SK-N-SH (cell line): ENCODE measurements around the gene SEC14L1. TPM values are rescaled to one million over a fixed set of nuclear protein-coding genes. Genes with fewer than 3 reads are reported as not detected.

Experiments used
- CTCF ChIA-PET: fragments of 300-600, 350-600 bp; formaldehyde crosslinking; extraction: SDS; loops from one replicate; lab custom pipeline; 2021; lab: Yijun Ruan, JAX
- POLR2A ChIA-PET: fragments of 350-600 bp; sonication (Branson Sonifier 250); formaldehyde crosslinking; extraction: SDS; loops from one replicate; lab custom pipeline; 2020; ENCODE audit warnings: antibody characterized with exemption, inconsistent platforms; lab: Yijun Ruan, JAX
- DNase-seq: peaks from one replicate; pipeline ENCODE4 v3.0.0; 2012
- H2AFZ ChIP-seq: fragments of 200-600 bp; sonication (generic); 2 replicates; pipeline ENCODE4 v1.8.1; 2016; ENCODE audit warnings: antibody characterized with exemption, mild to moderate bottlenecking, low read depth
- H3F3A ChIP-seq: fragments of 200-600 bp; sonication (generic); replicated peaks from 2 replicates; pipeline ENCODE3; 2016; ENCODE audit warnings: antibody characterized with exemption, mild to moderate bottlenecking; ENCODE audit not compliant: insufficient read depth
- H3K27ac ChIP-seq, 2 experiments: fragments of 200-500 bp in 1 of 2; fragments of 200-600 bp in 1 of 2; sonication (Bioruptor generic) in 1 of 2; sonication (generic), shearing (Covaris generic) in 1 of 2; 2 replicates each; pipeline versions ENCODE4 v1.5.1 to v1.6.1; 2014 to 2016; ENCODE audit warnings: low read depth in 2 of 2, inconsistent platforms in 1 of 2, low read length in 1 of 2, mild to moderate bottlenecking in 1 of 2, mixed read lengths in 1 of 2
- H3K27me3 ChIP-seq: fragments of 200-600 bp; sonication (generic), shearing (Covaris generic); 2 replicates; pipeline ENCODE4 v1.6.1; 2016; ENCODE audit warnings: mixed run types; ENCODE audit not compliant: insufficient read depth
- H3K36me3 ChIP-seq, 2 experiments: fragments of 200-500 bp in 1 of 2; fragments of 200-600 bp in 1 of 2; sonication (Bioruptor generic) in 1 of 2; sonication (generic) in 1 of 2; replicated peaks in 1 of 2; 2 replicates each; pipeline versions ENCODE3 to v1.5.1; 2014 to 2016; ENCODE audit warnings: low read length in 1 of 2, mild to moderate bottlenecking in 1 of 2; ENCODE audit not compliant: insufficient read depth in 2 of 2, control insufficient read depth in 1 of 2
- H3K4me1 ChIP-seq, 2 experiments: fragments of 200-500 bp in 1 of 2; fragments of 200-600 bp in 1 of 2; sonication (Bioruptor generic) in 1 of 2; sonication (generic), shearing (Covaris generic) in 1 of 2; 2 replicates each; pipeline versions ENCODE4 v1.5.1 to v1.6.1; 2014 to 2016; ENCODE audit warnings: low read depth in 1 of 2, low read length in 1 of 2, mixed run types in 1 of 2; ENCODE audit not compliant: insufficient read depth in 2 of 2, control insufficient read depth in 1 of 2
- H3K4me2 ChIP-seq: fragments of 200-600 bp; sonication (generic), shearing (Covaris generic); 2 replicates; pipeline ENCODE4 v1.6.1; 2017; ENCODE audit warnings: mixed run types
- H3K4me3 ChIP-seq, 2 experiments: fragments of 200-500 bp in 1 of 2; fragments of 200-600 bp in 1 of 2; sonication (Bioruptor generic) in 1 of 2; sonication (generic), shearing (Covaris generic) in 1 of 2; 2 replicates each; pipeline versions ENCODE4 v1.5.1 to v1.8.1; 2014 to 2016; ENCODE audit warnings: low read depth in 2 of 2, inconsistent platforms in 1 of 2, low read length in 1 of 2, mild to moderate bottlenecking in 1 of 2, mixed read lengths in 1 of 2, moderate library complexity in 1 of 2
- H3K79me2 ChIP-seq: fragments of 200-600 bp; sonication (generic); 2 replicates; pipeline ENCODE4 v1.8.1; 2017; ENCODE audit warnings: mild to moderate bottlenecking; ENCODE audit not compliant: insufficient read depth
- H3K9ac ChIP-seq: fragments of 200-600 bp; sonication (generic); 2 replicates; pipeline ENCODE4 v1.6.1; 2017; ENCODE audit warnings: mixed run types
- H3K9me2 ChIP-seq: fragments of 200-600 bp; sonication (generic); 2 replicates; pipeline ENCODE4 v1.6.1; 2017; ENCODE audit warnings: mixed run types
- H3K9me3 ChIP-seq: fragments of 200-600 bp; sonication (generic); 2 replicates; pipeline ENCODE4 v1.6.1; 2017; ENCODE audit warnings: mixed run types, mild to moderate bottlenecking, moderate library complexity
- H4K20me1 ChIP-seq: fragments of 200-600 bp; sonication (generic); 2 replicates; pipeline ENCODE4 v1.6.1; 2017; ENCODE audit warnings: mild to moderate bottlenecking, mixed run types; ENCODE audit not compliant: insufficient read depth
- CTCF ChIP-seq: fragments of 200-600 bp; sonication (generic); IDR thresholded peaks from 2 replicates; pipeline ENCODE4 v1.6.1; 2017; ENCODE audit warnings: antibody characterized with exemption, mild to moderate bottlenecking, moderate library complexity
- FOXM1 ChIP-seq: IDR thresholded peaks from 2 replicates; pipeline ENCODE4 v1.4.0; 2012; ENCODE audit warnings: low read depth, mild to moderate bottlenecking
- GABPA ChIP-seq: IDR thresholded peaks from 2 replicates; pipeline ENCODE4 v1.4.0; 2012; ENCODE audit warnings: low read depth, mild to moderate bottlenecking
- GATA2 ChIP-seq: sonication (generic); formaldehyde crosslinking; IDR thresholded peaks from 2 replicates; pipeline ENCODE4 v1.5.0; 2020; ENCODE audit warnings: mild to moderate bottlenecking, missing genetic modification reagents
- POLR2AphosphoS5 ChIP-seq: IDR thresholded peaks from 2 replicates; pipeline ENCODE4 v1.6.1; 2012; ENCODE audit warnings: low read depth, low read length
- RAD21 ChIP-seq: IDR thresholded peaks from 2 replicates; pipeline ENCODE4 v1.6.1; 2012; ENCODE audit warnings: mild to moderate bottlenecking, low read length
- RCOR1 ChIP-seq: fragments of 150-350 bp; IDR thresholded peaks from 2 replicates; pipeline ENCODE4 v1.6.1; 2017; ENCODE audit warnings: antibody characterized with exemption, low read length
- RXRA ChIP-seq: IDR thresholded peaks from 2 replicates; pipeline ENCODE4 v1.4.0; 2012; ENCODE audit warnings: low read depth, mild to moderate bottlenecking, borderline replicate concordance
- SIN3A ChIP-seq: IDR thresholded peaks from 2 replicates; pipeline ENCODE4 v1.6.1; 2012; ENCODE audit warnings: low read depth, mild to moderate bottlenecking, low read length, moderate library complexity, borderline replicate concordance
- SMC3 ChIP-seq: IDR thresholded peaks from 2 replicates; pipeline ENCODE4 v1.6.1; 2012; ENCODE audit warnings: low read depth, low read length, improper control_type of control experiment
- TEAD4 ChIP-seq: IDR thresholded peaks from 2 replicates; pipeline ENCODE4 v1.4.0; 2012; ENCODE audit warnings: mild to moderate bottlenecking, borderline replicate concordance; ENCODE audit not compliant: insufficient read depth
- USF2 ChIP-seq: fragments of 150-350 bp; IDR thresholded peaks from 2 replicates; pipeline ENCODE4 v1.6.1; 2017; ENCODE audit warnings: antibody characterized with exemption, low read length, low read depth, borderline replicate concordance
- YY1 ChIP-seq: IDR thresholded peaks from 2 replicates; pipeline ENCODE4 v1.4.0; 2012; ENCODE audit warnings: low read depth, mild to moderate bottlenecking
- WGBS: methylation state at CpG from one replicate; pipeline ENCODE4 v1.1.6; 2017; ENCODE audit warnings: low lambda C conversion rate; 5-methylcytosine and 5-hydroxymethylcytosine counted together
- polyA plus RNA-seq, 3 experiments: library from polyadenylated mRNA; depleted of rRNA; stranded (reverse); fragments of >200 nt; gene quantifications; 2 replicates each; pipeline ENCODE4 v1.2.3, GENCODE V29; 2012

The SEC14L1 gene
- polyA plus RNA-seq, 1 of the 3 experiments (the other 2 are of a cell fraction) = 62.4 TPM

GRCh38 chr17:77214328-77214727 lies 73.6 kb downstream of the SEC14L1 start:
- no peaks in the 10 kb centered on the region for H3K9me3 ChIP-seq
- POLR2A ChIA-PET = no interaction called here
- no peak for DNase-seq
- H3K79me2 ChIP-seq = peaks cover 13% of the 10 kb centered on the region; the same call in 1 of the 2 replicates
- TF ChIP-seq SIN3A (no peak), YY1 (no peak), POLR2AphosphoS5 (no peak), FOXM1 (no peak), GATA2 (CRISPR knock-in tag) (no peak), RCOR1 (no peak), GABPA (no peak), USF2 (no peak), TEAD4 (no peak)
- H2AFZ ChIP-seq = no peak overlapping the region
- H3K27me3 ChIP-seq = no peaks in the 10 kb centered on the region
- H3K9ac ChIP-seq = no peak overlapping the region
- peaks cover 5% of the 10 kb centered on the region for H3F3A ChIP-seq
- CTCF ChIA-PET = interaction anchor here (0.5 to 3.8 kb wide), 15 partner anchors 12 to 346 kb away, joined by 3 to 22 read pairs (median 4); partner anchors contain the start of gene MGAT5B
- 96% methylated on average over 12 of the region's 12 CpGs for WGBS
- no peaks in the 10 kb centered on the region for H4K20me1 ChIP-seq
- no peak overlapping the region for H3K4me3 ChIP-seq
- H3K4me1 ChIP-seq = no peaks in the 10 kb centered on the region
- H3K36me3 ChIP-seq = peaks cover 77 to 80% of the 10 kb centered on the region in 2 experiments
- H3K27ac ChIP-seq = no peak overlapping the region
- no peak overlapping the region for H3K4me2 ChIP-seq
- no peaks in the 10 kb centered on the region for H3K9me2 ChIP-seq

- WGBS = 90% methylated on average over 11 of the region's 11 CpGs
- H3F3A ChIP-seq = peaks cover 6% of the 10 kb centered on the region
- DNase-seq = peak; percentile 77
Measured at GRCh38 chr17:77214743-77215142, 74.0 kb downstream of the SEC14L1 start.

More at GRCh38 chr17:77214743-77215142, 74.0 kb downstream of the SEC14L1 start:
- Histone ChIP-seq H3K79me2 (peaks cover 11% of the 10 kb centered on the region; the same call in 1 of the 2 replicates), H3K4me2 (no peak overlapping the region), H2AFZ (no peak overlapping the region), H3K9ac (no peak overlapping the region), H3K4me1 (no peaks in the 10 kb centered on the region), H3K9me2 (no peaks in the 10 kb centered on the region), H3K27me3 (no peaks in the 10 kb centered on the region), H3K27ac (no peak overlapping the region), H3K36me3 (peaks cover 73 to 76% of the 10 kb centered on the region in 2 experiments), H4K20me1 (no peaks in the 10 kb centered on the region), H3K9me3 (no peaks in the 10 kb centered on the region), H3K4me3 (no peak overlapping the region)
- CTCF ChIA-PET = interaction anchor here (0.5 to 3.8 kb wide), 24 partner anchors 8 to 486 kb away, joined by 3 to 22 read pairs (median 4); partner anchors contain the start of gene MGAT5B
- POLR2A ChIA-PET = interaction anchor here (0.9 kb wide), 1 partner anchor 9 kb away, joined by 3 read pairs; no protein-coding TSS in a partner anchor
- peak; percentile 65 for TF ChIP-seq CTCF
- peak; percentile 66 for TF ChIP-seq RAD21
- no peak for TF ChIP-seq RXRA
- TF ChIP-seq SMC3 = peak; percentile 67
